SKM-1 (cell line): ENCODE results near the gene IFT20.

ENCODE experiments used
- DNase-seq: peaks from one replicate; lab custom pipeline; 2025; ENCODE audit not compliant: unreplicated experiment; lab: John Stamatoyannopoulos, UW

The IFT20 gene

DNA sequence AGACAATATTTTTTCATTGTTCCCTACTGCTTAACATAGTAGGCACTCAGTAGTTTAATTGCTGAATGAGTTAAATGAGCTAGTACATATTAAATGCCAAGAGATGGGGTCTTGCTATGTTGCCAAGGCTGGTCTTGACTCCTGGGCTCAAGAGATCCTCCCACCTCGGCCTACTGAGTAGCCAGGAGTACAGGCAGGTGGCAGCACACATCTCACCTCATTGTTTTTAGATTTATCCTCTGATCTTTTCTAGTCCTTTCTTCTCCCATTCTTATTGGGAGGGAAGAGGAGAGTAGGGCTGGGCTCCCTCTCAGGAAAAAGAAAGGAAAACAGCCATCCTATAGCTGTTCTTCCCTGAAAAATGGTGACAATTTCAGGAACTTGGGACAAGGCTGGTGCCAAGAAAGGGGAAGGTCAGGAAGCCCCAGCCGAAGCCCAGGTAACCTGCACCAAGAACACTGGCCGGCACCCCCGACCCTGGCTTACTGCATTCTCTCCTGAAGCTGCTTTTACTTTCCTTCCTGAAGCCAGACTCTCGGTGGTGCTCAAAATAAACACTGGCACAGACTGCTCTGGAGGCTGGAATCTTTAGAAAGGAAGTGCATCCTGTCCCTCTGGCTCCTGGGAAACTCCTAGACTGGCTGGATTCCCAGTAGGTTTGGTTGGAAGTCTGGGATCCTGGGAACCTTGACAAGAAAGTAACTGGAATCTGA, 2.9 kb upstream of the IFT20 start:
- no peak for DNase-seq

DNA sequence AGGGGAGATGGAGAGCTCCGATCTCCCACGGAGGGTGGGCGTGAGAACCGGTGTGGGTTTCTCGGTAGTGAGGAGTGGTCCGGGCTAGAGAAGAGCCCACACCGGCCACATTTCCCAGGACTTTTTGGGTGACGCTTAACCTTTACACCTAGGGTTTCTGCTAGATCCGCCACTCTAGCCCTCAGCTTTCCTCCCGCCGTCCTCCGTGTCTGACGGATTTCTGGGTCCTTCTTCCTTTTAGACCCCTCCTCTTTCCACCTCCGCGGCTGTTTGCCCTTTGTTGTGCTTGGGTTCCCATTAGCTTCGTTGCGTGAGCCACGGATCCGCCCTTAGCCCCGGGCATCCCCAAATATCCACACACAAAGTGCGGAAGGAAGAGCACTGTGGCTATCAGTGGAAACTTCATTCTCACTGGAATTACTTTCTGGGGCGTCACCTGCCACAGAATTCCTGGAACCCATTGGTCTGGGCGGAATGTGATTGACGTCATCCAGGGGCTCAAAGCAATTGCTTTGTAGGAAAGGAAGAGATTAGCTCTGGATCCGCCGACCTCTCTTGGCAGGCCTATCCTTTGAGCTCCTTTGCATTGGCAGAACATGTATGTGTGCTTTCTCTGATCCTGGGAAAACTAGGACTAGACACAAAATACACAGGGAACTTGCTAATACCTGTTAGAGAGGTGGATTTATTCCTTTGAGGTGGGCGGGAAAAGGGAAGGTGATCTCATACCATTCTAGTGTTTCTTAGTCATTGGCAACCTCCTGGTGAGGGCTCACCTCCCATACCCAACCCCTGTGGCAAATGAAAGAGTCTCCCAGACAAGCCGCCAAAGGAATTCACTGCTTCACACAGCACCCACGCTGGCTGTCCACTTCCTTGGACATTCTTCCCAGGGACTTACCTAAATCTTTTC, 943 bp upstream of the IFT20 start:
- DNase-seq = no peak

DNA sequence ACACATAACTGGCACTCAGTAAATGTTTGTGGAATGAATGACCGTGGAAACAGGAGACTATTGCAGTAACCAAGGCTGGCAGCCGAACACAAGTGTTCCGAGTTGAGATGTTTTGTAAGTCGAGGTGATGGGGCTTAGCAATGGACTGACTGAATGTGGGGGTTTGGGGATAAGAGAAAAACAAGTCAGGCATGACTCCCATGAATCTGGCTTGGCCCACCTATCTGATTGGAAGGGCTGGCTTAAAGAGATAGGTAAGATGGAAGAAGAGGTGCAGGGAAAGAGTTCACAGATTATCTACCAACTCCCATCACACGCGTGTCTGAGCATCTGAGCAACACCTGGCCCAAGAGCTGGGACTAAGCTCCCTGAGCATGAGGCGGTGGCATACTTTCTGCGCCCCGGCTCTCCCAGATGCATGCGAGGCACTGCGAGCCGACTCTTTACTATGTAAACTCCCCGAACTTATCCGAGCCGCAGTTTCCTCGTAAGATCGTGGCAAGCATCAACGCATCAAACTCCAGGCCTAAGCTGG, 539 bp downstream of the IFT20 start:
- DNase-seq = no peak

DNA sequence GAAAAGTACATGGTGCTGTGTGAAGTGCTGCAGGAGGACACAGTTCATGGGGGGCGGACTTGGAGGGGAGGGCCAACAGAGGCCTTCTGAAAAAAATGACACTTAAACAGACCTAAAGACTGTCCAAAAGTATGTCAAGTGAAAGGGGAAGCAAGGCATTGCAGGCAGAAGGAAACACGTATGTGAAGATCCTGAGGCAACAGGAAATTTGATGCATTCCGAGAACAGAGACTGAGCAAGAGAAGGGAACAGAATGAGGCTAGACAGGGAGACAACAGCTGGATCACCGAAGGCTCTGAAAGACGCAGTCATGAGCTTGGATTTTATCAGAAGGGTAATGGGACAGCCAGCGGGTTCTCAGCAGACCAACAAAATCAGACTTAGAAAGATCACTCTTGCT, 1.1 kb downstream of the IFT20 start:
- DNase-seq = no peak

DNA sequence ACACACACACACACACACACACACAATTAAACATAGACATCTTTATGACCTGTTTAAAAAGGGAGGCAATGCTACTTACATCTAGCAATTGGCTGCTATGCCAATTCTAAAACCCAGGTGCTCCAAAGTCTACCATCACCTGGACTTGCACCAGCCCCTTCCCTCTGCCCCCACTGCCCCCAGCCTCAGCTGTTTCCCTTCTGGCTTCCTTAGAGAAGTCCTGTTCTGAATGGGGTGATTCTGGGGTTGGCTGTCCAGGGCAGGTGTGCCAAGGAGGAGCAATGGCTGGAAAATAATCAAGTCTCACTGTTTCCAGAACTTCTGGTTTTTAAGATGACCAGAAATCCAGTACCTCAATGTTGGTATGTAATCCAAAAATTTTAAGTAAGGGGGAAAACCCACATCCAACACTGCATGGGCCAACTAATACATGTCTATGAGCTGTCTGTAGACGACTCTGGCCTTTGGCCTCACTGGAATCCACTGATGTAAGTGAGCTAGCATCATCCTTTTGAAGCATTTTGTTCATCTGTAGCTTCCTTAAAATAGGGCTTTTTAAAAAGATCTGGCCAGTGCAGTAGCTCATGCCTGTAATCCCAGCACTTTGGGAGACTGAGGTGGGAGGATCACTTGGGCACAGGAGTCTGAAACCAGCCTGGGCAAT, 2.1 kb downstream of the IFT20 start:
- DNase-seq = no peak

DNA sequence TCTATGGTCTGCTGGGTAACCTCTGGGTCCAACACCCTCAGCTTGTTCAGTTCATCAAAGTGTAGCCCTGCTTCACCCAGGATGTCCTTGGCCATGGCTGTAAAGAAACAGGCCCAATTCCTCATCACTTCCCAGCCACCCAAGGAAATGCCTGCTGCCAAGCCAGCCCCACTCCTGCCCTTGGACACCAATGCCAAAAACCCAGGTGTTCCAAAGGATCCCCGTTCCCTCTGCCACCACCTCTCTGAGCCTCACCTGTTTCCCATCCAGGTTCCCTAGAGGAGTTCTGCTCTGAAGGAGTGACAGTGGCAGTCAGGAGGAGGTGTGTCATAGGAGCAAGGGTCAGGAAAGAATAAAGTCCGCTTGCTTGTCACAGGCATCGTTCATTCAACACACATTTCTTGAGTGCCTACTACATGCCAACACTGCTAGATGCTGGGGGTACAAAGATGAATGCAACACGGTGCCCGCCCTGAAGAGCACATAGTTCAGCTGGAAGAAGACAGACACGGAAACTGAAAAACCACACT, 3.3 kb downstream of the IFT20 start:
- no peak for DNase-seq

DNA sequence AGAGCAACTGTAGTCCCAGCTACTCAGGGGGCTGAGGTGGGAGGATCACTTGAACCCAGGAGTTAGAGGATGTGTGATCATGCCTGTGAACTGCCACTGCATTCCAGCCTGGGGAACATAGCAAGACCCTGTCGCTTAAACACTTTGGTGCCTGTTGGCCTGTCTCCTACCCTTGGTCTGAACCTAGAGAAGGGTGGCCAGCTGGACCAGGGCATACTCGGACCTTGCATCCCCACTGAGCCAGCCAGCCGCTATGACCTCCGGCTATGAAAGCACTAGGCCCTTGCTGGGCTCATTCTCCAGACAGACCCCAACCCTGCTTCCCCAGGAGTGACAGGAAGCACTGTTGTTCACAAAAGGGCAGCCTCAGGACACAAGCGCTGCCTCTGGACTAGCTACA, 4.6 kb downstream of the IFT20 start:
- no peak for DNase-seq

DNA sequence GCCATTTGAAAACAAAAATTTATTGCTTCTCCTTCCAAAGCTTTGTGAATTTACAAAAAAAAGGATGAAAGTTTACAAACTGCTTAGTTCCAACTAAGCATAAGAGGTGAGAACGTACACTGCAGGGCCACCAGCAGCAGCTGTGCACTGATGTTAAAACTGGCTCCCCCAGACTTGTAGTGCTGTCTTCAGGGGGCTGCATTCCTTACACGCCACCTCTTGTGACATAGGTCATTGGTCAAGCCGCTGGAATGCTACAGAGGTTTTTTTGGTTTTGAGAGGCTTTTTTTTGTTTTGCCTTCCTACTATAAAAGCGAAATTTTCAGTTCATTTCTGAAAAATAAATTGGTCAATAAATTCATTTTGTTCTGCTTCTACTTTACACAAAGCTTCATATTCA, 6.9 kb downstream of the IFT20 start:
- no peak for DNase-seq

DNA sequence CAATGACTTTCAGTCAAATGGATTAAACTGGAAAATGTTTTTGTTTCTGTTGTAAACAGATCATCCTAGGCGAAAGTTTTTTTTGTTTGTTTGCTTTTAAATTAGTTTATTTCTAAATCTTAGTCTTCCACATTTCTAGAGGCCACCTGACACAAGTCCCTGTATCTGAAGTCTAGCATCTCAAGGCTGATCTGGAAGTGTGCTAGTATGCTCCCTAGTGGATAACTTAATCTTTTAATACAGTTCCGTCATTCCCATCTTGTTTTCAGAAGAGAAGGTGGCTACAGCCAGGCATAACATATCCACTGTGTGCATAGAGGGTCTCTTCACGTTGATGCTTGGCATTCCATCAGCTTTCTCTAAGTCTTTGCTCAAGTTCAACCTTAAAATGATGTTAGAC, 7.6 kb downstream of the IFT20 start:
- no peak for DNase-seq

DNA sequence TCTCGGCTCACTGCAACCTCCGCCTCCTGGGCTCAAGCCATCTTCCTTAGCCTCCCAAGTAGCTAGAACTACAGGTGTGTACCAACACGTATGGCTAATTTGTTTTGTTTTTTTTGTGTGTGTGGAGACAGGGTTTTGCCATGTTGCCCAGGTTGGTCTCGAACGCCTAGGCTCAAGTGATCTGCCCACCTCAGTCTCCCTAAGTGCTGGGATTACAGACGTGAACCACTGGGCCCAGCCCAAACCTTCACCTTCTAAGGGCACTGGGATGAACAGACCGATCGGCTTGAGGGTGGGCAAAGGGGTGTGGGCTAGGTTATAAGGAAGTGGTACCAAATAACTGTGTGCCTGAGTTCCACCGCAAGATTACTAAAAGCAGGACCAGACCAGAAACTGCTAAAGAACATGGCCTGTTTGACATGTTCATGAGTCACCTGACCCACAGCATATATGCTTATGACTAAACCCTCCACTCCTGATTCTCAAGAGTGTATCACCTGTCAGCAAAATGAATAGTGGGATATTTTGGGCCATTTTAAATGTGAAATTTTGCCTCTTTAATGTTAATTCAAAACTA, 8.2 kb downstream of the IFT20 start:
- no peak for DNase-seq

DNA sequence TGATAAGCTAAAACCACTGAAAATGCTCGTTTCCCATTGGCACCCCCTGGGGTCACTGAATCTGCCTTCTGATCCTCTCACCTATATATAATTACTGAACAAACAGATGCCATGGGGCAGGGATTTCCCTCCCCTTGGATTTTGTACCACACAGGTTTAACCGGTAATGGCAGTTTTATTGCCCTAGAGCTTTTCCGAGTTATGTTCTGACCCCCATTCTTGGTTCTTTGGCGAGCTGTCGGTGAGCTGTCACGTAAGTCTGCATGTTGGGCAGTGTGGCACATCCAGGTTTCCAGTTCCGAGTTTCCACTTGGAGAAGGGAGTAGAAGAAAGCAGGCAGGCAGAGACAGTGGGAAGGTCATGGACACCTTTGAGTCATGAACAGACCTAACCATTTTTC, 9.2 kb downstream of the IFT20 start:
- DNase-seq = no peak

DNA sequence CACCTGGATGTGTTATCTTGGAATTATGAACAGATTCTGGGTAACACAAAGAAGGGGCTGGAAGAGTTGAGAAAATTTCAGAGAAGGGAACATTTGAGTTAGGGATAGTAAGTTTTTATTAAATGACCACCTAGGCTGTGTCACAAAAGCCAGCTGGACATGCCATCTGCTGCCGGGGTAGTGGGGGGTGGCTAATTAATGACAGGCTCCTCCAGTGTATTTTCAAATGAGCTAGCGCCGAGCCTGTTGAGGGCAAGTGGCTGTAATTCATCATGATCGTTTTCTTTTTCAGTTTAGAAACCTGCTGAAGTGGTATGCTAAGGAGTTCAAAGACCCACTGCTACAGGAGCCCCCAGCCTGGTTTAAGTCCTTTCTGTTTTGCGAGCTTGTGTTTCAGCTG, 10.1 kb downstream of the IFT20 start:
- no peak for DNase-seq

DNA sequence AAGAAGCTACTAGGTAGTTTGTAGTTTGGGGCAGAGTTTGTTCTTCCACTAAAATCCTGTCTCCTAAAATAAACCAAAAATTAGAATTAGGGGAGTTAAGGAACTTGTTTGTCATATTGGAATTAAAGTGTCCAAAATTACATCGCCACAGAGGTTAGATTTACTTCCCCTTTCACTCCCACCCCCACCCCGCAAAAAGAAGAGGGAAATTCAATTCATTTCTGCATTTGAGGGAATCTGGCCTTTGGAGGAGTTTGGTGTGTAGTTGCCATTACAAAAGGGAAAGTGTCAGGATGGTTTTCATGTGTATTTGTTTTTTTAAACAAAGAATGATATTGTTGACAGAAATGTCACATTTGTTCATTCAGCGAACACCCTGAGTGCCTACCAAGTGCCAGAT, 10.5 kb downstream of the IFT20 start:
- no peak for DNase-seq

DNA sequence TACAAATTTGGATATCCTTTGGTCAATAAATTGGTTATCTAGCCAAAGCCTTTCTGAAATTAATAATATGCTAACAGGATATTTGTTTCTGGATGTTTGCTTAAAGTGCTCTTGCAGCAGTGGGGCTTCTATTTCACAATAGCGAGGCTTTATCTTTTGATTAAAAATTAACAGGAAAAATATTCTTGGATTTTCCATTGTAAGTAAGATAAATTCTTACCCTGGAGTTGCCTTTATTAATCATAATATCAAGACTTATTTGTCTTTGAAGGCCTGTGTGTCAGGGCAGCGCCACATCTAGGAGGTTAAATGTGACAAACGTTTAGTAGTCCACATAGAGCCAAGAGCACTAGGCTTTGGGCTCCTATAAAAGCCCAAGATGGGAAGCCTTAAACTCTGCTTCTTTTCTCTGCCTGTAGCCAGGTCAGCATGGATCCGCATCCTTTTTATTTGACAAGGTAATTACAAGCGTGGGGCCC, 11.0 kb downstream of the IFT20 start:
- DNase-seq = no peak

DNA sequence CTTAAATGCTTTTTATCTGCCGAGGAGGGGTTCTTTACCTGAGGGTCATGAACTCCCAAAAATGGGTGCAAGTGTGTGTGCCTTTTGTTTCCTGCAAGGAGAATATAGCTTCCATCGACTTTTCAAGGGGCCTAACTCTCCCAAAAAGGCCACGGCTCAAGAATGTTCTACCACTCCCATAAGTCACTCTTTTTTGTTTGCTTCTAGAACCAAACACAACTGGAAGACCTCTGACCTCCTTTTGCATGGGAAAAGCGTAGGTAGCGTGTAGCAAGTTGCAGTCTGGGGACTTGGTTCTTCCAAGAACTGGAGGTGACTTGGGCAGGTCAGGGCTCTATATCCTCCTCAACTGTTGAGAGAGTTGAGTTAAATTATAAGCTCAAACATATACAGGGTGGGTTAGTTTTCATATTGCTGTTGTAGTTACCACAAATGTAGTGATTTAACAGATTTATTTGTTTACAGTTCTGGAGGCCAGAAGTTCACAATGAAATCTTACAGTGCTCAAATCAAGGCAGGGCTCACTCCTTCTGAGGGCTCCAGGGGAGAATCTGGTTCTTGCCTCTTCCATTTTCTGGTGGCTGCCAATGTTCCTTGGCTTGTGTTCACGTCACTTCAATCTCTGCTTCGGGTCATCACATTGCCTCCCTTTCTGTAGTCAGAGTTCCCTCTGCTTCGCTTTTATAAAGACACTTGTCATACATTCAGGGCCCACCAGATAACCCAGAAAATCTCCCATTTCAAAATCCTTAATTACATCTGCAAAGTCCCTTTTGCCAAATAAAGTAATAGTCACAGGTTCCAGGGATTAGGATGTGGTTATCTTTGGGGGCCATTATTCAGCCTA, 14.8 kb downstream of the IFT20 start:
- no peak for DNase-seq

DNA sequence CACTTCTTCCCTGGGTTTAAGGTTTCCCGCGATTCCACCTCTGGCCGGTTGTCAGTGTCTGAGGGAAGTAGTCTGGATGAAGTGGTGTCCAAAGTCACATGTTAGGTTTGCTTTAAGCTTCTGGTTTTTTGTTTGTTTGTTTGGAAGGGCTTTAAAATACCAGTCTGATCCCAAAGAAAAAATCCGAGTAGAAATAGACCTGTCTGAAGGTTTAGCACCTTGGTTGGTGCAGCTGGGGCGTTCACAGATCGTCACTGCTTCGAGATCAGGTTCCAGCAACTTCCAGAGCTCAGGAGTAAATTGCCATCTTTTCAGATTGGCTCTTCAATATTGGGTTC, 15.7 kb downstream of the IFT20 start:
- no peak for DNase-seq

DNA sequence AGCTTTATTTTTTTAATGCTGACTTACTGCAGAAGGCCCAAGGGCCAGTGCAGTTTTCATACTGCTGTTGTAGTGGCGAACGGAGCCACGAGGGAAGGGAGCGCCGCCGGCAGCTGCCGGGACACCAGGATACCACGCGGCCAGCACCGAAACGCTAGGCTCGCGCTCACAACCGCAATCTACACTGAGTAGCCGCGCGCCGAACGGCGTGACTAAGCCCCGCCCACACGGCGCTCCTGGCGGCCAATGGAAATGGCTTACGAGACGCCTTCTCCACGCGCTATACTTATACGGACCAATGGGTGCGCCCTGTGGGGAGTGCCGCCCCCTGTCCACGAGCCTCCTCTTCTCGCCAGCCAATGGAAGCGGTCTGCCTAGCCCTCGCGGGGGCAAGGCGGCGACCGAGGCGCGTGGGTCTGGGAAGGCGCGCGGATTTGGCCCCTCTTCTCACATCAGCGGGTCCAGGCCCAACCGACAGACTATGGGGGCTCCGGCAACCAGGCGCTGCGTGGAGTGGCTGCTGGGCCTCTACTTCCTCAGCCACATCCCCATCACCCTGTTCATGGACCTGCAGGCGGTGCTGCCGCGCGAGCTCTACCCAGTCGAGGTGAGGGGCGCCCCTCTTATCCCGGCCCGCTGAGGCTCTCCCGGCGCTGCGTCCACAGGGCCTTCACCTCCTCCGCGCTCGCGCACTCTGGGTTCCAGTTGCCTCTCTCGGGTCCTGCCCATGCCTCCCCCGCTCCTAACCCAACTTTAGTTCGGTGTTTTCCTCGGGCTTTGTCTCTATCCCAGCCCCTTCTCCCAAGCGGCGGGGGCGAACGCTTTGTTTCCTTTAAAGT, 16.3 kb downstream of the IFT20 start, which contains the start of gene TMEM97:
TMEM97 (plus strand) TSS at position 442 of the 839 bp plus-strand sequence; CDS start at position 482, 40 bp downstream.
- peak; percentile 95 for DNase-seq

DNA sequence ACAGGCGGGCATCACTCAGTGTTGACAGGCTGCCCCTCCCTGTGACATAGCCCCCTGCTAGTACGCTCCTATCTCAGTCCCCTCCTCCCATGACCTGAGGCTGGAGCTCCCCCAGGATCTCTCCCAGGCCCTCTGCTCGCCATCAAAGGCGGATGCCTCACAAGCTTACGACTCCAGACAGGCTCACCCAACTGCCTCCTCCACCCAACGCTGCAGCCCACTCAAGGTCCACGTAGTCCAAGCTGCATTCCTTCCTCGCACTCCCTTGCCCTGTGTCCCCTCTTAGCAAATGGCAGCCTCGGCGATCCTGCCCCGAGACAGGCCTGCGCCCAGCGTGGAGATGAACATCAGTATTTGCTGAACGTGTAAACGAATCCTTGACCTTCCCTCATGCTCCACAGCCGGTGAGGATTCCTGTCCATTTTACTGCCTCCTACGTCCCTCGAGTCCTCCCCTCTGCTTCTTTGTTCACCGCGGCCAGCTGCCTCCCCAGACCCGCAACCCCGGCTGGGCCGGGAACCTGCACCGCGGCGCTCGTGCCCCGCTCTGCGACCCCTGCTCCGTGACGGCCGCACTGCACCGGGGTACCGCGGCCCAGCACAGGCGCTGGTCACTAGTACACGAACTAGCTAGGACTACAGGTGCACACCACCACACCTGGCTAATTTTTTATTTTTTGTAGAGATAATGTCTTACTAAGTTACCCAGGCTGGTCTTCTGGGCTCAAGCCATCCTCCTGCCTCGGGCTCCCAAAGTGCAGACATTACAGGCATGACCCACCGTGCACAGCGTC, 17.1 kb downstream of the IFT20 start:
- DNase-seq = no peak
